ENCODE data around the gene ARFGAP3.

DNA sequence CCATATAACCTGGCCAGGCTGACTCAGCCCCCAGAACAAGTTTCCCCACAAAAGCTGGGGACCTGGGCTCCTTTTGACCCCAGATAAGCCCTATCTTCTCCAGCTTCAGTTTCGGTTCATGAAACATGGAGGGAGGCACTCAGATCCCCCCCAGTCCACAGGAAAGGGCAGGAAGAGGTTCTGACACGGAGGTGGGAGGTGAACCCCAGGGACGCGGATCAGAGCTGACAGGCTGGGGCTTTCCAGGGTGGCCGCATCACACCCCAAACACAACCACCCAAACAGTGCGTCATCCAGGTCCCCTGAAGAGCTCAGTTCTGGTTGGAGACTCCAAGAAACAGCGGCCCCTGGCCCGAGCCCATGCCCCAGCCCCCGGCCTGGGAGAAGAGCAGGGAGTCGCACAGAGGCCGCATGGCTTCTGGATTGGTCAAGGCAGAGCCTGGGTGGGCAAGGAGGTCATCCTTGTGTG, 92.1 kb downstream of the ARFGAP3 start:
- no peak for TF ChIP-seq NFIC (IDR thresholded peaks at IDR 0.05; ENCODE audit: borderline replicate concordance)
- no peak for TF ChIP-seq JUND (IDR thresholded peaks at IDR 0.05)
- no peak for TF ChIP-seq GABPA (IDR thresholded peaks at IDR 0.05; ENCODE audit: low read depth)
- TF ChIP-seq, protein P1, sequence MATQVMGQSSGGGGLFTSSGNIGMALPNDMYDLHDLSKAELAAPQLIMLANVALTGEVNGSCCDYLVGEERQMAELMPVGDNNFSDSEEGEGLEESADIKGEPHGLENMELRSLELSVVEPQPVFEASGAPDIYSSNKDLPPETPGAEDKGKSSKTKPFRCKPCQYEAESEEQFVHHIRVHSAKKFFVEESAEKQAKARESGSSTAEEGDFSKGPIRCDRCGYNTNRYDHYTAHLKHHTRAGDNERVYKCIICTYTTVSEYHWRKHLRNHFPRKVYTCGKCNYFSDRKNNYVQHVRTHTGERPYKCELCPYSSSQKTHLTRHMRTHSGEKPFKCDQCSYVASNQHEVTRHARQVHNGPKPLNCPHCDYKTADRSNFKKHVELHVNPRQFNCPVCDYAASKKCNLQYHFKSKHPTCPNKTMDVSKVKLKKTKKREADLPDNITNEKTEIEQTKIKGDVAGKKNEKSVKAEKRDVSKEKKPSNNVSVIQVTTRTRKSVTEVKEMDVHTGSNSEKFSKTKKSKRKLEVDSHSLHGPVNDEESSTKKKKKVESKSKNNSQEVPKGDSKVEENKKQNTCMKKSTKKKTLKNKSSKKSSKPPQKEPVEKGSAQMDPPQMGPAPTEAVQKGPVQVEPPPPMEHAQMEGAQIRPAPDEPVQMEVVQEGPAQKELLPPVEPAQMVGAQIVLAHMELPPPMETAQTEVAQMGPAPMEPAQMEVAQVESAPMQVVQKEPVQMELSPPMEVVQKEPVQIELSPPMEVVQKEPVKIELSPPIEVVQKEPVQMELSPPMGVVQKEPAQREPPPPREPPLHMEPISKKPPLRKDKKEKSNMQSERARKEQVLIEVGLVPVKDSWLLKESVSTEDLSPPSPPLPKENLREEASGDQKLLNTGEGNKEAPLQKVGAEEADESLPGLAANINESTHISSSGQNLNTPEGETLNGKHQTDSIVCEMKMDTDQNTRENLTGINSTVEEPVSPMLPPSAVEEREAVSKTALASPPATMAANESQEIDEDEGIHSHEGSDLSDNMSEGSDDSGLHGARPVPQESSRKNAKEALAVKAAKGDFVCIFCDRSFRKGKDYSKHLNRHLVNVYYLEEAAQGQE (IDR thresholded peaks at IDR 0.05; ENCODE audit: low read depth, low read length) = no peak
- TF ChIP-seq, protein P2, sequence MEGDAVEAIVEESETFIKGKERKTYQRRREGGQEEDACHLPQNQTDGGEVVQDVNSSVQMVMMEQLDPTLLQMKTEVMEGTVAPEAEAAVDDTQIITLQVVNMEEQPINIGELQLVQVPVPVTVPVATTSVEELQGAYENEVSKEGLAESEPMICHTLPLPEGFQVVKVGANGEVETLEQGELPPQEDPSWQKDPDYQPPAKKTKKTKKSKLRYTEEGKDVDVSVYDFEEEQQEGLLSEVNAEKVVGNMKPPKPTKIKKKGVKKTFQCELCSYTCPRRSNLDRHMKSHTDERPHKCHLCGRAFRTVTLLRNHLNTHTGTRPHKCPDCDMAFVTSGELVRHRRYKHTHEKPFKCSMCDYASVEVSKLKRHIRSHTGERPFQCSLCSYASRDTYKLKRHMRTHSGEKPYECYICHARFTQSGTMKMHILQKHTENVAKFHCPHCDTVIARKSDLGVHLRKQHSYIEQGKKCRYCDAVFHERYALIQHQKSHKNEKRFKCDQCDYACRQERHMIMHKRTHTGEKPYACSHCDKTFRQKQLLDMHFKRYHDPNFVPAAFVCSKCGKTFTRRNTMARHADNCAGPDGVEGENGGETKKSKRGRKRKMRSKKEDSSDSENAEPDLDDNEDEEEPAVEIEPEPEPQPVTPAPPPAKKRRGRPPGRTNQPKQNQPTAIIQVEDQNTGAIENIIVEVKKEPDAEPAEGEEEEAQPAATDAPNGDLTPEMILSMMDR (IDR thresholded peaks at IDR 0.05) = no peak
- TF ChIP-seq EP300 (IDR thresholded peaks at IDR 0.05; ENCODE audit: borderline replicate concordance in 1 of 2, low read depth in 1 of 2, low read length in 1 of 2) = no peak
- TF ChIP-seq FOXJ3 (CRISPR knock-in tag; IDR thresholded peaks at IDR 0.05) = no peak
- no peak for TF ChIP-seq TAF1 (IDR thresholded peaks at IDR 0.05; ENCODE audit: borderline replicate concordance, low read depth, low read length)
- no peak for TF ChIP-seq YY1 (IDR thresholded peaks at IDR 0.05; ENCODE audit: low read depth)
- TF ChIP-seq TCF12 (IDR thresholded peaks at IDR 0.05) = no peak
- TF ChIP-seq, protein P3, sequence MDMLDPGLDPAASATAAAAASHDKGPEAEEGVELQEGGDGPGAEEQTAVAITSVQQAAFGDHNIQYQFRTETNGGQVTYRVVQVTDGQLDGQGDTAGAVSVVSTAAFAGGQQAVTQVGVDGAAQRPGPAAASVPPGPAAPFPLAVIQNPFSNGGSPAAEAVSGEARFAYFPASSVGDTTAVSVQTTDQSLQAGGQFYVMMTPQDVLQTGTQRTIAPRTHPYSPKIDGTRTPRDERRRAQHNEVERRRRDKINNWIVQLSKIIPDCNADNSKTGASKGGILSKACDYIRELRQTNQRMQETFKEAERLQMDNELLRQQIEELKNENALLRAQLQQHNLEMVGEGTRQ (IDR thresholded peaks at IDR 0.05; ENCODE audit: borderline replicate concordance, low read depth, low read length) = no peak
- TF ChIP-seq POLR2AphosphoS5 (IDR thresholded peaks at IDR 0.05; ENCODE audit: low read depth, low read length) = no peak

All from SK-N-SH (cell line).